Immature natural killer cell (primary cell): Measurements from ENCODE around the gene SLC29A1. TPM values are rescaled to one million over a fixed set of nuclear protein-coding genes. Genes with fewer than 3 reads are reported as not detected.
A peak's percentile ranks its signal among the peaks of the same experiment; 100 is the strongest.

ENCODE experiments used
- DNase-seq, 3 donors: peaks; one replicate each; pipeline ENCODE4 v3.0.0; 2022; ENCODE audit warnings: mixed read lengths in 1 of 3
- H3K27ac Mint-ChIP-seq, 6 donors: one replicate each; pipeline ENCODE4 v1.8.0; 2020; ENCODE audit warnings: mixed read lengths in 6 of 6, mild to moderate bottlenecking in 5 of 6, inconsistent platforms in 4 of 6, moderate library complexity in 3 of 6
- H3K27me3 Mint-ChIP-seq, 3 donors: one replicate each; pipeline ENCODE4 v1.8.0; 2020 to 2021; ENCODE audit warnings: low read depth in 3 of 3, mild to moderate bottlenecking in 3 of 3, mixed read lengths in 3 of 3, moderate library complexity in 3 of 3, inconsistent platforms in 1 of 3
- H3K36me3 Mint-ChIP-seq, 3 donors: one replicate each; pipeline ENCODE4 v1.8.0; 2020; ENCODE audit warnings: mixed read lengths in 3 of 3, inconsistent platforms in 2 of 3, mild to moderate bottlenecking in 2 of 3
- H3K4me1 Mint-ChIP-seq, 2 donors: one replicate each; pipeline ENCODE4 v1.8.0; 2020; ENCODE audit warnings: inconsistent platforms in 2 of 2, mild to moderate bottlenecking in 2 of 2, mixed read lengths in 2 of 2, moderate library complexity in 1 of 2
- H3K4me3 Mint-ChIP-seq, 5 donors: one replicate each; pipeline ENCODE4 v1.8.0; 2020; ENCODE audit warnings: mild to moderate bottlenecking in 5 of 5, mixed read lengths in 5 of 5, inconsistent platforms in 3 of 5, moderate library complexity in 3 of 5
- H3K9me3 Mint-ChIP-seq, 6 donors: one replicate each; pipeline ENCODE4 v1.8.0; 2020; ENCODE audit warnings: mild to moderate bottlenecking in 6 of 6, mixed read lengths in 6 of 6, inconsistent platforms in 4 of 6, moderate library complexity in 3 of 6
- polyA plus RNA-seq, 3 donors: library from polyadenylated mRNA; unstranded; fragments of 300-500 nt; fragmentation: Illumina TruSeq; gene quantifications; one replicate each; pipeline ENCODE4 v1.2.3, GENCODE V29; 2021

SLC29A1 gene
- polyA plus RNA-seq, 3 donors from 2014 or later = 1.5 to 3.0 (median 1.8) TPM

- no peak for DNase-seq
- Mint-ChIP-seq H3K36me3 (no peaks in the 10 kb centered on the region), H3K4me1 (peaks cover 17 to 23% of the 10 kb centered on the region in 2 donors), H3K27ac (no peak overlapping the region), H3K9me3 (no peaks in the 10 kb centered on the region), H3K4me3 (no peak overlapping the region), H3K27me3 (peaks cover 18 to 25% (median 22%) of the 10 kb centered on the region in 3 donors)
Measured at GRCh38 chr6:44243345-44243744, 19.9 kb downstream of the SLC29A1 start.

- Mint-ChIP-seq H3K4me1 (peaks cover 34 to 36% of the 10 kb centered on the region in 2 donors), H3K9me3 (no peaks in the 10 kb centered on the region), H3K4me3 (peak overlapping the region; percentile 93 to 100 (median 98)), H3K27ac (peak overlapping the region; percentile 86 to 97 (median 90)), H3K36me3 (peaks cover 5 to 16% (median 5%) of the 10 kb centered on the region in 3 donors), H3K27me3 (peaks cover 18 to 31% (median 26%) of the 10 kb centered on the region in 3 donors)
- DNase-seq = no peak
Measured at GRCh38 chr6:44245391-44245911, 22.1 kb downstream of the SLC29A1 start.

- DNase-seq = peak; percentile 78 to 81 (median 79)
- H3K4me1 Mint-ChIP-seq = peaks cover 34 to 36% of the 10 kb centered on the region in 2 donors
- H3K27ac Mint-ChIP-seq = peak overlapping the region; percentile 95 to 97 (median 96)
- no peaks in the 10 kb centered on the region for H3K9me3 Mint-ChIP-seq
- peaks cover 5 to 18% (median 9%) of the 10 kb centered on the region in 3 donors for H3K36me3 Mint-ChIP-seq
- H3K4me3 Mint-ChIP-seq = peak overlapping the region; percentile 93 to 100 (median 98)
- H3K27me3 Mint-ChIP-seq = peaks cover 18 to 31% (median 26%) of the 10 kb centered on the region in 3 donors
Measured at GRCh38 chr6:44245912-44246662, 22.7 kb downstream of the SLC29A1 start.

GRCh38 chr6:44246663-44247337 is 23.4 kb downstream of the SLC29A1 start, which contains the start of gene HSP90AB1:
HSP90AB1 (plus strand) TSS chr6:44247101; CDS start chr6:44248630, 1,529 bp downstream.
- Mint-ChIP-seq H3K4me3 (peak within 1 kb of the TSS; percentile 93 to 100 (median 98)), H3K27me3 (peaks cover 18 to 31% (median 26%) of the 10 kb centered on the region in 3 donors), H3K4me1 (peaks cover 36 to 41% of the 10 kb centered on the region in 2 donors), H3K36me3 (peaks cover 8 to 25% (median 16%) of the 10 kb centered on the region in 3 donors), H3K9me3 (no peaks in the 10 kb centered on the region), H3K27ac (peak within 1 kb of the TSS; percentile 95 to 97 (median 96))
- DNase-seq = peak; percentile 93 to 95 (median 93)

GRCh38 chr6:44247338-44248302 is 24.2 kb downstream of the SLC29A1 start:
- peaks cover 36 to 46% of the 10 kb centered on the region in 2 donors for H3K4me1 Mint-ChIP-seq
- peak overlapping the region; percentile 93 to 100 (median 98) for H3K4me3 Mint-ChIP-seq
- H3K9me3 Mint-ChIP-seq = no peaks in the 10 kb centered on the region
- DNase-seq = peak; percentile 92 to 94 (median 94)
- peak overlapping the region; percentile 95 to 97 (median 96) for H3K27ac Mint-ChIP-seq
- H3K27me3 Mint-ChIP-seq = peaks cover 18 to 31% (median 26%) of the 10 kb centered on the region in 3 donors
- peaks cover 13 to 32% (median 20%) of the 10 kb centered on the region in 3 donors for H3K36me3 Mint-ChIP-seq

- peaks cover 20 to 33% (median 31%) of the 10 kb centered on the region in 3 donors for H3K27me3 Mint-ChIP-seq
Measured at GRCh38 chr6:44248579-44248978, 25.2 kb downstream of the SLC29A1 start.

GRCh38 chr6:44249082-44249748 is 25.8 kb downstream of the SLC29A1 start:
- no peak for DNase-seq
- Mint-ChIP-seq H3K4me1 (peaks cover 40 to 55% of the 10 kb centered on the region in 2 donors), H3K27ac (peak overlapping the region in 5 of 6 donors; percentile 67 to 97 (median 96)), H3K27me3 (peaks cover 22 to 35% (median 33%) of the 10 kb centered on the region in 3 donors), H3K9me3 (no peaks in the 10 kb centered on the region), H3K4me3 (peak overlapping the region; percentile 20 to 100 (median 97)), H3K36me3 (peaks cover 25 to 44% (median 25%) of the 10 kb centered on the region in 3 donors)

More at GRCh38 chr6:44248579-44248978, 25.2 kb downstream of the SLC29A1 start:
- Mint-ChIP-seq H3K27ac (peak overlapping the region; percentile 67 to 97 (median 96)), H3K4me3 (peak overlapping the region; percentile 93 to 100 (median 98)), H3K36me3 (peaks cover 22 to 41% (median 25%) of the 10 kb centered on the region in 3 donors), H3K4me1 (peaks cover 39 to 52% of the 10 kb centered on the region in 2 donors), H3K9me3 (no peaks in the 10 kb centered on the region)
- DNase-seq = no peak

- Mint-ChIP-seq H3K4me3 (peak overlapping the region in 1 of 5 donors; percentile 34), H3K27ac (peak overlapping the region in 3 of 6 donors; percentile 23 to 70 (median 38)), H3K36me3 (peaks cover 25 to 50% (median 29%) of the 10 kb centered on the region in 3 donors), H3K4me1 (peaks cover 40 to 62% of the 10 kb centered on the region in 2 donors), H3K27me3 (peaks cover 24 to 41% (median 37%) of the 10 kb centered on the region in 3 donors), H3K9me3 (no peaks in the 10 kb centered on the region)
- no peak for DNase-seq
Measured at GRCh38 chr6:44250067-44250717, 26.8 kb downstream of the SLC29A1 start.

GRCh38 chr6:44250718-44251123 is 27.3 kb downstream of the SLC29A1 start:
- Mint-ChIP-seq H3K27ac (peak overlapping the region in 1 of 6 donors; percentile 23), H3K4me3 (no peak overlapping the region), H3K36me3 (peaks cover 25 to 50% (median 29%) of the 10 kb centered on the region in 3 donors), H3K4me1 (peaks cover 35 to 62% of the 10 kb centered on the region in 2 donors), H3K27me3 (peaks cover 22 to 39% (median 36%) of the 10 kb centered on the region in 3 donors), H3K9me3 (no peaks in the 10 kb centered on the region)
- DNase-seq = no peak

- H3K4me3 Mint-ChIP-seq = no peak overlapping the region
- peaks cover 24 to 42% (median 32%) of the 10 kb centered on the region in 3 donors for H3K27me3 Mint-ChIP-seq
- peak overlapping the region in 4 of 6 donors; percentile 7 to 76 (median 40) for H3K27ac Mint-ChIP-seq
- peaks cover 25 to 50% (median 29%) of the 10 kb centered on the region in 3 donors for H3K36me3 Mint-ChIP-seq
- H3K4me1 Mint-ChIP-seq = peaks cover 42 to 72% of the 10 kb centered on the region in 2 donors
- no peak for DNase-seq
- no peaks in the 10 kb centered on the region for H3K9me3 Mint-ChIP-seq
Measured at GRCh38 chr6:44251576-44252524, 28.5 kb downstream of the SLC29A1 start.
